Hippocampal formation (tissue), 2 donors: ENCODE results near the gene CCNB3.
"Not testable (repeated sequence)": the region's sequence is repeated elsewhere in the genome, so short reads cannot be mapped to it uniquely, and the experiment has no call there.

Experiments
- DNase-seq, 2 donors: peaks; one replicate each; lab custom pipeline; 2025; lab: John Stamatoyannopoulos, UW

CCNB3 gene, protein sequence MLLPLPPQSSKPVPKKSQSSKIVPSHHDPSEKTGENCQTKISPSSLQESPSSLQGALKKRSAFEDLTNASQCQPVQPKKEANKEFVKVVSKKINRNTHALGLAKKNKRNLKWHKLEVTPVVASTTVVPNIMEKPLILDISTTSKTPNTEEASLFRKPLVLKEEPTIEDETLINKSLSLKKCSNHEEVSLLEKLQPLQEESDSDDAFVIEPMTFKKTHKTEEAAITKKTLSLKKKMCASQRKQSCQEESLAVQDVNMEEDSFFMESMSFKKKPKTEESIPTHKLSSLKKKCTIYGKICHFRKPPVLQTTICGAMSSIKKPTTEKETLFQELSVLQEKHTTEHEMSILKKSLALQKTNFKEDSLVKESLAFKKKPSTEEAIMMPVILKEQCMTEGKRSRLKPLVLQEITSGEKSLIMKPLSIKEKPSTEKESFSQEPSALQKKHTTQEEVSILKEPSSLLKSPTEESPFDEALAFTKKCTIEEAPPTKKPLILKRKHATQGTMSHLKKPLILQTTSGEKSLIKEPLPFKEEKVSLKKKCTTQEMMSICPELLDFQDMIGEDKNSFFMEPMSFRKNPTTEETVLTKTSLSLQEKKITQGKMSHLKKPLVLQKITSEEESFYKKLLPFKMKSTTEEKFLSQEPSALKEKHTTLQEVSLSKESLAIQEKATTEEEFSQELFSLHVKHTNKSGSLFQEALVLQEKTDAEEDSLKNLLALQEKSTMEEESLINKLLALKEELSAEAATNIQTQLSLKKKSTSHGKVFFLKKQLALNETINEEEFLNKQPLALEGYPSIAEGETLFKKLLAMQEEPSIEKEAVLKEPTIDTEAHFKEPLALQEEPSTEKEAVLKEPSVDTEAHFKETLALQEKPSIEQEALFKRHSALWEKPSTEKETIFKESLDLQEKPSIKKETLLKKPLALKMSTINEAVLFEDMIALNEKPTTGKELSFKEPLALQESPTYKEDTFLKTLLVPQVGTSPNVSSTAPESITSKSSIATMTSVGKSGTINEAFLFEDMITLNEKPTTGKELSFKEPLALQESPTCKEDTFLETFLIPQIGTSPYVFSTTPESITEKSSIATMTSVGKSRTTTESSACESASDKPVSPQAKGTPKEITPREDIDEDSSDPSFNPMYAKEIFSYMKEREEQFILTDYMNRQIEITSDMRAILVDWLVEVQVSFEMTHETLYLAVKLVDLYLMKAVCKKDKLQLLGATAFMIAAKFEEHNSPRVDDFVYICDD (N-terminal part only)

DNA sequence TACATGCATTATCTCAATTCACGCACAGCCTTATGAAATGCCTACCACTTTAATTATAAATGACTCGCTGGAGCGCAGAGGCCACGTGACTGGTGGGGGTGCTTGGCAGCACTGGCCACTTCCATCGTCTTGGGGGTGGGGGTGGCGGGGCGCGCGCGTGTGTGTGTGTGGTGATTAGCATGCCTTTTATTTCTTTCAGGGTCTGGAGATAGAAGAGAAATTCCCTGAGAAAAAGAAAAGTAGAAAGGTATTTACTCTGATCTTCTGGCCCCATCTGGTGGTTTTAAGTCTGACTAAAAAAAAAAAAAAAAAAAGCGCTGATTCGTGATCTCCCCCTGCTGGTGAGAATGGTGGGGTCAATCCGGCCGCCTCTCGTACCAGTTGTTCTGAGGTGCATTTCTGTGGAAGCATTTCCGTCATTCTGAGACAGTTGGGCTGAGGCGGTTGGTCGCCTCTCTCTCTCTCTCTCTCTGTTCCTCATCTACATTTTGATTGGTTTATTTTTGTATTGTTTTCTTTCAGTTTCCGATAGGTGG lies at the start of gene CCNB3:
Gene CCNB3, plus strand, starts transcription at position 402 of the 536 bp plus-strand sequence. CDS start 80,399 bp downstream, outside the sequence.
- peak; percentile 44 to 46 for DNase-seq

DNA sequence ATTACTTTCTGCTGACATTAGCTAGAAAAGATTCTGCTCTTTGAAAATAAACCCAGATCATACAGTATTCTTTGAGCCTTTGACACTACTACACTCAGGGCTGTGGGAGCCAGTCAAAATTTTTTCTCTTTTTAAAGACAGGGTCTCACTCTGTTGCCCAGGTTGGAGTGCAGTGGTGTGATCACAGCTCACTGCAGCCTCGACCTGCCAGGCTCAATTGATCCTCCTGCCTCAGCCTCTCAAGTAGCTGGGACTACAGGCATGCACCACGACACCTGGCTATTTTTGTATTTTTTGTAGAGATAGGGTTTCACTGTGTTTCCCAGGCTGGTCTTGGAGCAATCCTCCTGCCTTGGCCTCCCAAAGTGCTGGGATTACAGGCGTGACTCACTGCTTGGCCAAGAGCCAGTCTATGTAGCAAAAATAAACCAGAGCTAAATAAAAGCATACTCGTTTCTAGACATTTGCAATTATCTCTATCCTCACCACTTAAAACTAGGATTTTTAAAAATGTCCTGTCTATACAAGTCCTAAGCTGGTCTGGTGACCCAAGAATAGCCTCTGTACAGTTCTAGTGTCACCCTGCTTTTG lies 46.9 kb upstream of the CCNB3 start:
- DNase-seq = no peak

DNA sequence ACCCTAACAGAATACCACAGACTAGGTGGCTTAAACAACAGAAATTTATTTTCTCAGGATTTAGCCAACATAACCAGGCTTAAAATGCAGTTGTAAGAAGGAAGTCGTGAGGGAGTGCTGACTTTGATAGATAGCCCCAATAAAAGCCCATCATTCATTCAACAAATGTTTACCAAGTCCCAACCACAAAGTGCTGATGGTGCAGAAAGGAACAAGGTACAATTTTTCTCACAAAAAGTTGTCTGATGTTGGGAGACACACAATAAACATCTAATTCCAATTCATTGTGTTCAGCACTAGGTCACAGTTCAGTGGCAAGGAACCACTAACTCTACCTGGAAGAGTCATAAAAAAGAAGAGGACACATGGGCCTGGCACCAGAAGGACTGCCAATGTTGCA lies 46.0 kb upstream of the CCNB3 start:
- DNase-seq = no peak

DNA sequence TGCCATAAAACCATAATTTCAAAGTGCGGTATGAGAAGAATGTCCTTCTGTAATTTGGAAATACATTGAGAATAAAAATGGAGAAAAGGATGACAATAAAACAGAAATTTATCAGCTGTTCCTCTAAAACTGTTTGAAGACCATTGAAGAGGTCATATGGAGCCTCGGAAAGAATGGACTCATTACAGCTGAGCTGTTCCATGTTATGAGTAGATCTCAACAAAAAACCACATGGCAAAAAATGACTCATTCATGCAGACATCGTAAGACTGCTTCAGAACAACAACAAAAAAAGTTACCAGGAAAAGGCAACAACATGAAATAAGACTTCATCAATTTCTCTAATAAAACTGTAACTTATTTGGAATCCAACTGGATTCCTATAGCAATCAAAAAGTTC lies 43.4 kb upstream of the CCNB3 start:
- DNase-seq = no peak

DNA sequence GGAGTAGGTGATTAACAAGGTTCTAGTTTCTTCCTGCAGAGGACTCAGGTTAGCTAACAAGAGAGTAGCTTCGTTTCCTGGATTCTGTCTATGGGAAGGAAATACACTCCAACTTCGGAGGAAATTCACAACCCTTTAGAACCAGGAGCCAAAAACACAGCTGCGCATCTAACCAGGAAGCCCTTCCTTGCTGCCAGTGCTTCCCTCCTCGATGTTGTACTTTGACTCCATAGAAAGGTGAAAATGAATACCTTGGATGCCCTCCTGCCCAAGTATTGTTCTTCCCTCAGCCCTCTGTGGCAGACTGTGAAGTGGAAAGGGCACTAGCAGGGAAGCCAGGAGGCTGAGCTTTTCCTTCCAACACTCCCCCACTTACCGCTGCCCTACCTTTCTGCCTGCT lies 38.8 kb upstream of the CCNB3 start:
- DNase-seq = no peak

DNA sequence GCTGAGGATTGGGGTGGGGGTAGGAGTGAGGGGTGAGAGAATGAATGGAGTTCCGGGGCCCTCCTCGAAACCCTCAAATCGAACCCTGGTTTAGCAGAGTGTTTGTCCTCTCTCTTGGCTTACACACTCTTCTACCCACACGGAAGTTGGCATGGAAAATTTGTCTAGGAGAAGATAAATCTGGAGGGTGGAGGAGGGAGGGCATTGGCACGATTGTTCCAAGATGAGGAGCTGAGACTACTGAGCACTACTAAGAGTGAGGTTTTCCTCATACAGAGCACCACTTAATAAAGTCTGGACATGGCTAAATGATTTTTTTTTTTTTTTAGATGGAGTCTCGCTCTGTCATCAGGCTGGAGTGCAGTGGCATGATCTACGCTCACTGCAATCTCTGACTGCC lies 37.2 kb upstream of the CCNB3 start:
- no peak for DNase-seq

DNA sequence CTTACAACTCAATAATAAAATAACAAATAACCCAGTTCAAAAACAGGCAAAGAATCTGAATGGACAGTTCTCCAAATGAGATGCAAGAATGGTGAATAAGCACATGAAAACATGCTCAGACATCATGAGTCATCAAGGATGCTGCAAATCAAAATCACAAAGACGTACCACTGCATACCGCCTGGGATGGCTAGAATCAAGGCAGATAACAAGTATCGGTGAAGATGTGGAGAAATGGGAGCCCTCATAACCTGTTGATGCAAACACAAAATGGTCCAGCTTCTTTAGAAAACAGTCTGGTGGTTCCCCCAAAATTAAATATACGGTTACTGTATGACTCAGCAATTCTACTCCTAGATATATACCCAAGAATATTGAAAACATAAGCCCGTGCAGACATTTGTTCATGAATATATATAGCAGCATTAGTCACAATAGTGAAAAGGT lies 36.3 kb upstream of the CCNB3 start:
- no peak for DNase-seq

DNA sequence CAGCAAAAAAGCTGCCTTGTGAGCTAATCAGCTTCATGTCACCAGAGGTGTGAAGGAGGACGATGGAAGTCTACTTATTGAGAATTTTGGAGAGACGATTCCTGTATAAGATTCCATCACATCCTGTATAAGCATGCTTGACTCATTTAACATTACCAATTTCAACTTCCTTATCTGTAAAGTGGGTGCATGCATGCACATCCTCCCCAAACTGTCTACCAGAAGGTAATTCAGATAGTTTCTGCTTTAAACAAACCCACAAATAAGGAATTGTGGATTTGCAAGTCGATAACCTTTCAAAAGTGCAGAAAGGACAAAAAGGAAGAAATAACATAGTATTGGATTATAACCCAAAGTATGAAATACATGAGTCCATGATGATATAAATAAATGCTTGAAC lies 34.8 kb upstream of the CCNB3 start:
- DNase-seq = no peak

DNA sequence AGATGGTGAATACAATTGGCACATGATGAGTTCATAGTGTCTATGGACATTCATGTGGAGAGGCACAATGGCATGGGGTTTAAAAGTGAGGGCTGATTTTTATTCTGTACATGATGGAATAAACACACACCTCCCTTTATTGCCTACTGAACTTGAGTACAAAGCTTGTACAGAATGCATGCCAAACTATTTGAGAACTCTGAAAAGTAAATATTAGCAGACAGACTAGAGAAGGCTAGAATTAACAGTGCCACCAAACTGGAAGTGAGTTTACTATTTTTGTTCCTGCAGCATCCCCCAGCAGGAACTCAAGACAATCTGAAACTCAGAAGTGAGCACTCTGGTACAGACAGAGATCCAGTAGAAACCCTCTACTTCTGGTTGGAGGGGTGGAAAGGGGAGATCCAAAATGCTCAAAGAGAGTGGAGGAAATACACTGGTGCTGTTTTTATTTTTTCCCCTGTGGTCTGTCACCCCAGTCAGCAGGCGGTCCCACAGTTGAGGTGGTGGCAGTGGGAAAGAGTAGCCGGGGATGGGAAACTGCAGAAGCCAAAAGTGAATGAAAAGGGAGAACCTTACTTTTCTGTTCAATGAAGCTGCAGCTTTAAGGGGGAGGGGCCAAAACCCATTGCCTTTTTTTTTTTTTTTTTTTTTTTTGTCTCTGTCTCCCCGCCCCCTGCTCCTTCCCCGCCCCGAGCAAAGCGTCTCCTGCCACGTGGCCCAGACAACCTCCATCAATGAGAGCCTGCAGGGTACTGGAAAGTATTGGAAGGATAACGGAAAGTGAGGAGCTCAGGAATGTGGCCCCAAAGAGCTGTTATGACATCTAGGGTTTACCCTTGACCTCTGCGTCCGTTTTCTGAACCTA lies 24.3 kb upstream of the CCNB3 start:
- no peak for DNase-seq

DNA sequence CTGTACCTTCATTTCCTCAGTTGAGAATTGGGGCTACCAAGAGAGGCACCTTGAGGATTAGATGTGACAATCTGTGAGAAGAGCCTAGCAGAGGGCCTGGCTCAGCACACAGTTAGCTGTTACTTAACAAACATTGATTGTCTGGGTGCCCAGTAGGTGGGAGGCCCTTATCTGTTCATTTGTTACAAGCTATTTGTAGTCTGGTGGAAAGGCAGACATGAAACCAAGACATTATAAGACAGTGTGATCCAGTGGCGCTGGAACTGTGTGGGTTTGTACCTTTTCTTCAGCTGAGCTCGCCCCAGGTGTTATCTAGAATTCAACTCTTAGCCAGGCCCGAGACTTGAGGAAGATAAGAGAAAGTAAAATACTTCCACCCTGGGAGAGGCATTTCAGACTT lies 20.7 kb upstream of the CCNB3 start:
- no peak for DNase-seq

DNA sequence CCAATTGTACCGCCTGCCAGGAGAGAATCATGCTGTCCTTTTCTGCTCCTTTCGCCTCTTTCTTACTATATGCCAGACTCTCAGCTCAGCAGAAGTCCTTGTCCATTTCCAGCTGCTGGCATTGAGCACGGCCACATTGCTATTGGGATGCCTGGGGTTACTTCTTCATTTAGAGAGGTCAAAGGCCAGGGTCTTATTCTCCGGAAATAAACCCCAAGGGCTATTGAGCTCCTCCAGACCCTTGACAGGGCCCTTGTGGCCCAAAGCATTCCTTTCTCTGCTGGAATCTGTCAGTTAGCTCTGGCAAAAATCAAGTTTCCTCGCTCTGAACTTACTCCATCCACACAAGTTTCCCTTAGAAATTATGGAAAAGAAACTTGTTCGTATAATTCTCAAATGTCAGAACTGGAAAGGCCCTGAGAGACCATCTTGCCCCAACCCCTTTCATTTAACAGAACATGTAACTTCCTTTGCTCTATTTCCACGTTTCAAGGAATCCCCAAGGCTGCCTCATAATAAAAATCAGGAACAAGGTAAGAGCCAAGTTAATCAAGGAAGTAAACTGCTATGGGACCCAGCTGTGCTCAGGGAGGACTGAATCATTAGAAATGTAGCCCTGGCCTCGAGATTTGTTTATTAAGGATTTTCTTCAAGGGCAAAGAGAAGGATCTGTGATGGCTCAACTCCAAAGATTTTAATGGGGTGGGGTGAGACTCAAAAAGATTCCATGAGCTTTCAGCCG lies 15.5 kb upstream of the CCNB3 start:
- DNase-seq = no peak

DNA sequence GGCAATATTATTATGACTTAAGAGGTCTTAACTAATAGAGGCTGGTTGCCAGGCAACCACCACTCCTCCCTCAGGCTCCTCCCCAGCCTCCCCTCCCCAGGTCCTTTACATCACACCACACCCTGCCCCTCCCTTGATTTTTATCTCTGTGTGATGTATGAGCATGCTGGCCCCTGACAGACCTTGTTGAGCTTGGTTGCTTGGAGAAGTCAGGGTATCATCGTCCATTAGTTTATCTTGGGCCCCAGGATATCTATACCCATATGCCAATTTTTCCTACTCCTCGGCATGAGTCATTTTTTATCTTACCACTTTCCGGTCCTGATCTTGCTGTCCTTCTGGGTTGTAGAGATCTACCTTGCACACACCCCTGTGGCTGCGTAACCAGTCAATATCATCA lies 6.2 kb upstream of the CCNB3 start:
- DNase-seq = no peak

DNA sequence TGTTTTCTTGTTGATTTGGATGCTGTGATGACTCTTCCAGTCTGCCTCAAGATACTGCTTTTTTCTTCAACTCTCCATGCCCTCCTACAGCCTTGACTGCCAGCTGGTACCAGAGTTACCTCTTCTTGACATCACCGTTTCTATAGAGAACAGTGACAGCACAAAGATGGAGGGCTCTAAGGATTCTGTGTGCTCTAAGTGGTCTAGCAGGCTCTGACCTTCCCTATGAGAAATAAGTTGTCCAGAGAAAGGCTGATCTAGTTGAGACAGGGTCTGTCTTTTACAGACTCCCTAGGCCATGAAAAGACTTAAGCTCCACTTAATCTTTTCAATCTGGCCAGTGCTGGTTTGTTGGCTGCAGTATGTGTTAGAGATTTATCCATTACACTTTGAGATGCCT lies 3.7 kb upstream of the CCNB3 start, which contains the start of gene AKAP4:
Gene AKAP4, minus strand, starts transcription at position 101 of the 400 bp plus-strand sequence. CDS start 118 bp downstream, outside the sequence.
- no peak for DNase-seq

DNA sequence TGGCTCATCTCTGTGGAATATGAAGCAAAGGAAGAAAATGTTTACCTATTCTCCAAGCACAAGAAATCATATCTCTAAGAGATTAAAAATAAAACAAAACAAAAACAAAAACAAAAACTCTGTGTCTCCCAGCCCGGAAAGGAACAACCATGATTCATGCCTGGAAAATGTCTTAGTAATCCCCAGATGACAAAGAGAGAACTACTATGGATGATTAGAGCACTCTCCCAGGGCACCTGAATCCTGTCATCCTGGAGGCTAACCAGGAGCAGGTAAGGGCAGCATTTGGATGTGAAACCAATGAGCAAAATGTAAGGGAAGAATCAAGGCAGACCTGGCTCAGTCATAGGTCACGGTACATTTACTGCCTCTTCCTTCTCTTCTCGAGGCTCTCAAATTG lies 2.0 kb upstream of the CCNB3 start:
- no peak for DNase-seq

DNA sequence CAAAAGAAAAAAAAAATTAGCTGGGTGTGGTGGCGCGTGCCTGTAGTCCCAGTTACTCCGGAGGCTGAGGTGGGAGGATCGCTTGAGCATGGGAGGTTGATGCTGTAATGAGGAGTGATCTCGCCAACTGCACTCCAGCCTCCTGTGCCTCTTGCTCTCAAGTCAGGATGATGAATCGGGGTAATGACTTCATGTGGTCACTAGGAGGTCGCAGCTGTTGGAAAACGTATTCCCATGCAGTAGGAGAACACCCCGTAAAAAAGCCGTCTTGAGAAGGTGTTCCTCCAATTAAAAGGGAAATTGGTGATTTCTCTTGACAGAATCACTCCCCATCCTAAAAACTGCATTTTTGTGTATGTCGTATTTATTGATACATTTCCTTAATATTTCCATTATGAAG lies 2.2 kb downstream of the CCNB3 start:
- DNase-seq = no peak

DNA sequence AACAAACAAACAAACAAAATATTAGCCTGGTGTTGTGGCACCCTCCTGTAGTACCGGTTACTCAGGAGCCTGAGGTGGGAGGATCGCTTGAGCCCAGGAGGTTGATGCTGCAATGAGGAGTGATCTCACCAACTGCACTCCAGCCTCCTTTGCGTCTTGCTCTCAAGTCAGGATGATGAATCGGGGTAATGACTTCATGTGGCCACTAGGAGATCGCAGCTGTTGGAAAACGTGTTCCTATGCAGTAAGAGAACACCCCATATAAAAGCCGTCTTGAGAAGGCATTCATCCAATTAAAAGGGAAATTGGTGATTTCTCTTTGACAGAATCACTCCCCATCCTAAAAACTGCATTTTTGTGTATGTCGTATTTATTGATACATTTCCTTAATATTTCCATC lies 6.9 kb downstream of the CCNB3 start:
- no peak for DNase-seq

DNA sequence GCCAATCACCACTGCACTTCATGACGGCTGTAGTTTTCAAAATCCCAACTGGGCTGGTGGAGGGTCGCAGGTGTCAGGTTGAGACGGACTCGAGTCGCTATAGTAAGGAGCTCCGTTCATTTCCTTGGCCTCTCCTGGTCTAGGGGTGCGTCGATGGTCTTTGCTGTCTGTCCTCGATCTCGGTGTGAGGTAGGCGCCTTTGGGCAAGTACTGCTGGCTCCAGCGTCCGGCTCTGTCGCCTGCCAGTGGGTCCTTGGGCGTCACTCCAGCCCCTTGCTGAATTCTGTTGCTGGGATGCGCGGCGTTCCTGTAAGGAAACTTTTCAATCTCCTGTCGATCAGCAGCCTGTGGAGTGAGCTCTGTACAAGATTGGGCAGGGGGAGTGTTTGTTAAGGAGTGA lies 76.7 kb downstream of the CCNB3 start:
- no peak for DNase-seq

DNA sequence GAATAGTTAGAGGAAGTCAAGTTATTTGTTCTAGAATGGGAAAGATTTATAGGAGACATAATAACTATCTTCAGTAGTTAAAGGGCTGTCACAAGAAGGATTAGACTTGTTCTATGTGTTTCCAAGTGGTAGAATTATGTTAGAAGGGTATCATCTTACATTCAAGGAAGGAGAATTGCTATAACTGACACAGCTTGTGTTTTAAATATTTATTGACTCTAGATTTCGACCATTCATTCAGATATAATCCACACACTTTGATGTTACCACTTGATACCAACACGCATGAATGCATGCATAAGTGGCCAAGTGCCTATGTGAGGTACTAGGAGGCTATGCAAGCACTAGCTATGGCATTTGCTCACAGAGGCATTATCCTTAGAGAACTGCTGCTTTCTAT lies 122.7 kb downstream of the CCNB3 start:
- no peak for DNase-seq

DNA sequence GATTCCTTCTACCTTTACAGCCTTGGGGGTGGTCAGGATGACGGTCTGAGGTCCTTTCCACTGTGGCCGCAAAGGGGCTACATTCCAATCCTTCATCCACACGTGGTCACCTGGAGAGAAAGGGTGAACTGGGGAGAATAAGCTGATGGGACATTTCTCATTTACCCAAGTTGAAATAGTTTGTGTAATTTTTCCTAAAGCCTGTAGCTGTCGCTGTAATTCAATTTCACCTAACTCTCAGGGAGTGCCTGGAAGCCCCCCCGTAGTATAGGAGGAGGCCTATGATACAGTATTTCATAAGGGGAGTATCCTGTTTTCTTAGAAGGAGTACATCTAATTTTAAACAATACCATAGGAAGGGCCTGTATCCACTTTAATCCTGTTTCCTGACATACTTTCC lies 128.1 kb downstream of the CCNB3 start:
- not testable (repeated sequence) for DNase-seq

DNA sequence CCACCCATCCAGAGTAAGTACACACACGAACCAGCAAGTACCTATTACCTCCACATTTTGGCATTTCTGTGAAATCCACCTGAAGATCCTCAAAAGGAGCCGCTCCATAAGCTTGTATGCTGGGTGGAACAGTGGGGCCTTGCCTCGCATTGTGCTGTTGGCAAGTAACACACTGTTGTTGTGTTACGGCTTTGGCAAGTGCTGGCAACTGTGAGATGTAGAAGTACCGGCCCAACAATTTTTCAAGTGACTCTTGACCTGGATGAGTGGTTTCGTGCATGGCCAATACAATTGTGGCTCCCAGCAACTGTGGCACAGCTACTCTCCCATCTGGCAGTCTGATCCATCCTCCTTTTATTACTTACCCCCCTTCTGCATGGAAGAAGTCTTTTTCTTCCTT lies 128.7 kb downstream of the CCNB3 start:
- no peak for DNase-seq
